B cell (primary cell): Measurements from ENCODE around the gene MAU2. TPM values are rescaled to one million over a fixed set of nuclear protein-coding genes. Genes with fewer than 3 reads are reported as not detected.

ENCODE experiments used
- ATAC-seq: fragments of 200-7000 bp; cut with Tn5 transposase; one replicate; pipeline ENCODE4 v1.10.0; 2021; ENCODE audit warnings: low read depth, mild to moderate bottlenecking, moderate number of reproducible peaks, moderate library complexity
- CTCF ChIA-PET: fragments of 350-600 bp; sonication (Branson Sonifier 250); formaldehyde crosslinking; loops from one replicate; lab custom pipeline; 2021; ENCODE audit warnings: antibody characterized with exemption, inconsistent platforms; lab: Charles Lee
- POLR2A ChIA-PET: fragments of 350-600 bp; sonication (Branson Sonifier 250); formaldehyde crosslinking; loops from one replicate; lab custom pipeline; 2021; ENCODE audit warnings: antibody characterized with exemption; lab: Charles Lee
- DNase-seq: peaks from one replicate; pipeline ENCODE4 v3.0.0; 2013
- H2AFZ ChIP-seq: 2 replicates; pipeline ENCODE4 v1.6.1; 2012; ENCODE audit warnings: mild to moderate bottlenecking, low read depth, low read length; ENCODE audit not compliant: insufficient read depth, poor library complexity, severe bottlenecking
- H3K27ac ChIP-seq, 2 donors: 1 replicate in 1 of 2; 2 replicates in 1 of 2; pipeline ENCODE4 v1.5.1; 2012 to 2013; ENCODE audit warnings: low read length in 2 of 2, mild to moderate bottlenecking in 2 of 2, moderate library complexity in 1 of 2
- H3K27me3 ChIP-seq, 4 experiments: fragments of 200-600 bp in 1 of 4; sonication (generic) in 1 of 4; replicated peaks in 1 of 4; 1 replicate in 2 of 4; 2 replicates in 2 of 4; pipeline versions ENCODE4 v1.6.1 to v1.7.0; 2013 to 2016; ENCODE audit warnings: low read length in 3 of 4, mild to moderate bottlenecking in 2 of 4, mixed read lengths in 1 of 4, moderate library complexity in 1 of 4; ENCODE audit not compliant: insufficient read depth in 4 of 4, control insufficient read depth in 3 of 4; ENCODE audit errors: control extremely low read depth in 1 of 4
- H3K36me3 ChIP-seq, 2 experiments: replicated peaks in 1 of 2; 1 replicate in 1 of 2; 2 replicates in 1 of 2; pipeline versions ENCODE4 v1.6.1 to v1.7.1; 2013; ENCODE audit warnings: low read length in 1 of 2; ENCODE audit not compliant: insufficient read depth in 2 of 2, control insufficient read depth in 1 of 2; ENCODE audit errors: control extremely low read depth in 1 of 2, extremely low read depth in 1 of 2
- H3K4me1 ChIP-seq, 2 donors: fragments of 200-600 bp in 1 of 2; sonication (generic) in 1 of 2; 1 replicate in 1 of 2; 2 replicates in 1 of 2; pipeline versions ENCODE4 v1.5.1 to v1.6.1; 2013 to 2017; ENCODE audit warnings: low read length in 2 of 2; ENCODE audit not compliant: control insufficient read depth in 2 of 2, insufficient read depth in 2 of 2
- H3K4me2 ChIP-seq: replicated peaks from 2 replicates; pipeline ENCODE3; 2012; ENCODE audit warnings: mild to moderate bottlenecking, low read depth, low read length; ENCODE audit not compliant: poor library complexity, severe bottlenecking
- H3K4me3 ChIP-seq, 5 experiments: fragments of 200-600 bp in 1 of 5; sonication (generic) in 1 of 5; 1 replicate in 3 of 5; 2 replicates in 2 of 5; pipeline versions ENCODE4 v1.5.1 to v1.7.0; 2011 to 2016; ENCODE audit warnings: low read length in 4 of 5, mild to moderate bottlenecking in 4 of 5, low read depth in 2 of 5, control low read depth in 1 of 5, moderate library complexity in 1 of 5; ENCODE audit not compliant: insufficient read depth in 1 of 5; ENCODE audit errors: control extremely low read depth in 1 of 5, extremely low read depth in 1 of 5
- H3K79me2 ChIP-seq: fragments of 200-600 bp; sonication (generic); one replicate; pipeline ENCODE4 v1.6.0; 2016; ENCODE audit warnings: low read length; ENCODE audit not compliant: control insufficient read depth, insufficient read depth
- H3K9ac ChIP-seq: fragments of 200-600 bp; sonication (generic); 2 replicates; pipeline ENCODE4 v1.6.1; 2017; ENCODE audit warnings: mild to moderate bottlenecking, low read length, moderate library complexity
- H3K9me3 ChIP-seq, 3 donors: one replicate each; pipeline versions ENCODE4 v1.6.1 to v1.7.1; 2013; ENCODE audit warnings: low read length in 2 of 3; ENCODE audit not compliant: control insufficient read depth in 2 of 3, insufficient read depth in 1 of 3; ENCODE audit errors: control extremely low read depth in 1 of 3
- H4K20me1 ChIP-seq: 2 replicates; pipeline ENCODE4 v1.6.0; 2012; ENCODE audit warnings: mild to moderate bottlenecking, low read length; ENCODE audit not compliant: insufficient read depth, control insufficient read depth, poor library complexity, severe bottlenecking
- H3K27ac Mint-ChIP-seq: one replicate; pipeline ENCODE4 v1.8.0; 2021; ENCODE audit warnings: mixed read lengths
- H3K27me3 Mint-ChIP-seq: one replicate; pipeline ENCODE4 v1.8.0; 2021; ENCODE audit warnings: mixed read lengths
- H3K4me1 Mint-ChIP-seq: one replicate; pipeline ENCODE4 v1.8.0; 2021; ENCODE audit warnings: mixed read lengths
- H3K4me3 Mint-ChIP-seq: one replicate; pipeline ENCODE4 v1.8.0; 2021; ENCODE audit warnings: mixed read lengths
- H3K9me3 Mint-ChIP-seq: one replicate; pipeline ENCODE4 v1.8.0; 2022; ENCODE audit warnings: mixed read lengths; ENCODE audit not compliant: insufficient read depth
- CTCF ChIP-seq: fragments of 200-600 bp; IDR thresholded peaks from one replicate; pipeline ENCODE4 v1.8.0; 2022; ENCODE audit warnings: antibody characterized with exemption, mild to moderate bottlenecking
- EZH2 ChIP-seq: IDR thresholded peaks from 2 replicates; pipeline ENCODE4 v1.6.1; 2012; ENCODE audit warnings: borderline replicate concordance, low read depth, mild to moderate bottlenecking, moderate library complexity, low read length; ENCODE audit not compliant: insufficient read depth, poor library complexity, severe bottlenecking
- WGBS: methylation state at CpG from one replicate; pipeline ENCODE4 v1.1.5; 2013; ENCODE audit warnings: missing lambda C conversion rate; ENCODE audit not compliant: insufficient coverage; 5-methylcytosine and 5-hydroxymethylcytosine counted together
- intact Hi-C: fragments of 100-400 bp; cut with micrococcal nuclease; formaldehyde crosslinking; loops from one replicate; pipeline ENCODE4 v1.10.0; 2022
- polyA minus RNA-seq: library from RNA; depleted of rRNA, polyadenylated mRNA; stranded (reverse); fragments of >200 nt; gene quantifications from 2 replicates; pipeline ENCODE4 v1.2.3, GENCODE V29; 2012
- polyA plus RNA-seq: library from polyadenylated mRNA; depleted of rRNA; stranded (reverse); fragments of >200 nt; gene quantifications from 2 replicates; pipeline ENCODE4 v1.2.3, GENCODE V29; 2012
- total RNA-seq, 2 donors: library from RNA; stranded (reverse); fragments of 120-200 nt in 1 of 2; gene quantifications; 1 replicate in 1 of 2; 2 replicates in 1 of 2; pipeline versions ENCODE4 v1.2.3 to v1.2.4, GENCODE V29; 2013 to 2022

MAU2 gene, protein sequence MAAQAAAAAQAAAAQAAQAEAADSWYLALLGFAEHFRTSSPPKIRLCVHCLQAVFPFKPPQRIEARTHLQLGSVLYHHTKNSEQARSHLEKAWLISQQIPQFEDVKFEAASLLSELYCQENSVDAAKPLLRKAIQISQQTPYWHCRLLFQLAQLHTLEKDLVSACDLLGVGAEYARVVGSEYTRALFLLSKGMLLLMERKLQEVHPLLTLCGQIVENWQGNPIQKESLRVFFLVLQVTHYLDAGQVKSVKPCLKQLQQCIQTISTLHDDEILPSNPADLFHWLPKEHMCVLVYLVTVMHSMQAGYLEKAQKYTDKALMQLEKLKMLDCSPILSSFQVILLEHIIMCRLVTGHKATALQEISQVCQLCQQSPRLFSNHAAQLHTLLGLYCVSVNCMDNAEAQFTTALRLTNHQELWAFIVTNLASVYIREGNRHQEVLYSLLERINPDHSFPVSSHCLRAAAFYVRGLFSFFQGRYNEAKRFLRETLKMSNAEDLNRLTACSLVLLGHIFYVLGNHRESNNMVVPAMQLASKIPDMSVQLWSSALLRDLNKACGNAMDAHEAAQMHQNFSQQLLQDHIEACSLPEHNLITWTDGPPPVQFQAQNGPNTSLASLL
- 199 and 203 TPM in 2 replicates for total RNA-seq
- 35.4 TPM for total RNA-seq (2013)
- polyA plus RNA-seq, result 87.7 and 95.0 TPM in 2 replicates
- 70.9 and 121 TPM in 2 replicates for polyA minus RNA-seq

GRCh38 chr19:19320361-19321140 lies at the start of gene MAU2, which contains the start of gene SUGP1:
TSS of gene MAU2 (plus strand) at chr19:19320829. CDS start at chr19:19320860, 31 bp downstream.
TSS of gene SUGP1 (minus strand) at chr19:19320509. CDS start at chr19:19320496, 13 bp downstream.
- Mint-ChIP-seq H3K4me3 (peak within 1 kb of the TSS; percentile 96), H3K9me3 (no peaks in the 10 kb centered on the region), H3K27ac (peak within 1 kb of the TSS; percentile 99), H3K27me3 (no peaks in the 10 kb centered on the region), H3K4me1 (peaks cover 44% of the 10 kb centered on the region)
- TF ChIP-seq CTCF (peak; percentile 26), EZH2 (no peak)
- CTCF ChIA-PET, result no interaction called here
- peaks cover 21% of the 10 kb centered on the region for H4K20me1 ChIP-seq
- peak; percentile 95 for DNase-seq
- H3K4me1 ChIP-seq, result peaks cover 18 to 31% of the 10 kb centered on the region in 2 donors
- H3K27ac ChIP-seq, result peak within 1 kb of the TSS; percentile 96
- peak within 1 kb of the TSS; percentile 99 for H2AFZ ChIP-seq
- intact Hi-C loops, result loop anchor here (1.0 to 2.0 kb wide), 5 partner anchors 44 to 196 kb away; partner anchors contain the start of genes BORCS8, GATAD2A, NDUFA13 and RFXANK
- H3K9me3 ChIP-seq, result no peaks in the 10 kb centered on the region
- H3K9ac ChIP-seq, result peak within 1 kb of the TSS; percentile 98
- H3K4me2 ChIP-seq, result peak within 1 kb of the TSS; percentile 98
- POLR2A ChIA-PET, result interaction anchor here (0.7 to 1.7 kb wide), 3 partner anchors 129 to 401 kb away, joined by 3 to 4 read pairs (median 3); partner anchors contain the start of genes BORCS8, DDX49 and RFXANK
- WGBS, result under 1% methylated on average over 65 of the region's 67 CpGs
- H3K4me3 ChIP-seq, result peak within 1 kb of the TSS; percentile 73 to 97 (median 79)
- no peaks in the 10 kb centered on the region for H3K27me3 ChIP-seq
- peaks cover 4 to 25% of the 10 kb centered on the region in 2 experiments for H3K36me3 ChIP-seq
- ATAC-seq, result peak; percentile 91
- peaks cover 97% of the 10 kb centered on the region for H3K79me2 ChIP-seq
